ENCODE measurements around the gene HSPB6.

Gene HSPB6

DNA sequence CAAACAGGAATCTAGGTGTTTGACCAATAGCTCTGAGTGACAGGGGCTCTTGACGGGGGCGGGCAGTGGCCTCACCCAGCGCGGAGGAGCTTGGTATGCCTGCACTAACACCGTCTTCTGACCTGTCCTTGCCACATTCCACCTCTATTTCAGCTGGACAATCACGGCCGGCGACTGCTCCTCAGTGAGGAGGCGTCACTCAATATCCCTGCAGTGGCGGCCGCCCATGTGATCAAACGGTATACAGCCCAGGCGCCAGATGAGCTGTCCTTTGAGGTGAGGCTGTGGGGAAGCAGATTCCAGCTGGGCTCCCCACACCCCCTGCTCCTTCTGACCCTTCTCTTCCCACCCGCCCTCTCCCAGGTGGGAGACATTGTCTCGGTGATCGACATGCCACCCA, 23.2 kb upstream of the HSPB6 start:
- TF ChIP-seq, protein P1, sequence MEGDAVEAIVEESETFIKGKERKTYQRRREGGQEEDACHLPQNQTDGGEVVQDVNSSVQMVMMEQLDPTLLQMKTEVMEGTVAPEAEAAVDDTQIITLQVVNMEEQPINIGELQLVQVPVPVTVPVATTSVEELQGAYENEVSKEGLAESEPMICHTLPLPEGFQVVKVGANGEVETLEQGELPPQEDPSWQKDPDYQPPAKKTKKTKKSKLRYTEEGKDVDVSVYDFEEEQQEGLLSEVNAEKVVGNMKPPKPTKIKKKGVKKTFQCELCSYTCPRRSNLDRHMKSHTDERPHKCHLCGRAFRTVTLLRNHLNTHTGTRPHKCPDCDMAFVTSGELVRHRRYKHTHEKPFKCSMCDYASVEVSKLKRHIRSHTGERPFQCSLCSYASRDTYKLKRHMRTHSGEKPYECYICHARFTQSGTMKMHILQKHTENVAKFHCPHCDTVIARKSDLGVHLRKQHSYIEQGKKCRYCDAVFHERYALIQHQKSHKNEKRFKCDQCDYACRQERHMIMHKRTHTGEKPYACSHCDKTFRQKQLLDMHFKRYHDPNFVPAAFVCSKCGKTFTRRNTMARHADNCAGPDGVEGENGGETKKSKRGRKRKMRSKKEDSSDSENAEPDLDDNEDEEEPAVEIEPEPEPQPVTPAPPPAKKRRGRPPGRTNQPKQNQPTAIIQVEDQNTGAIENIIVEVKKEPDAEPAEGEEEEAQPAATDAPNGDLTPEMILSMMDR (IDR thresholded peaks at IDR 0.05; ENCODE audit: low read depth, low read length) = no peak
- no peak for TF ChIP-seq EZH2phosphoT487 (IDR thresholded peaks at IDR 0.05; ENCODE audit: low read depth)
- H3K79me2 ChIP-seq (ENCODE audit: low read length) = no peaks in the 10 kb centered on the region
- H3K4me1 ChIP-seq (ENCODE audit: low read length) = peaks cover 33% of the 10 kb centered on the region
- H3K4me2 ChIP-seq (ENCODE audit: low read length) = no peak overlapping the region
- H4K20me1 ChIP-seq (ENCODE audit: insufficient read depth, low read length) = no peaks in the 10 kb centered on the region
- no peak overlapping the region for H2AFZ ChIP-seq (ENCODE audit: low read depth, low read length)
- H3K27ac ChIP-seq (ENCODE audit: low read length) = no peak overlapping the region
- no peaks in the 10 kb centered on the region for H3K36me3 ChIP-seq (replicated peaks; ENCODE audit: low read depth, low read length)
- no peaks in the 10 kb centered on the region for H3K9me3 ChIP-seq (ENCODE audit: insufficient read depth, low read length)
- H3K9ac ChIP-seq (ENCODE audit: low read length) = no peak overlapping the region
- no peaks in the 10 kb centered on the region for H3K27me3 ChIP-seq (ENCODE audit: low read depth, low read length)
- no peak overlapping the region for H3K4me3 ChIP-seq (ENCODE audit: low read length)

DNA sequence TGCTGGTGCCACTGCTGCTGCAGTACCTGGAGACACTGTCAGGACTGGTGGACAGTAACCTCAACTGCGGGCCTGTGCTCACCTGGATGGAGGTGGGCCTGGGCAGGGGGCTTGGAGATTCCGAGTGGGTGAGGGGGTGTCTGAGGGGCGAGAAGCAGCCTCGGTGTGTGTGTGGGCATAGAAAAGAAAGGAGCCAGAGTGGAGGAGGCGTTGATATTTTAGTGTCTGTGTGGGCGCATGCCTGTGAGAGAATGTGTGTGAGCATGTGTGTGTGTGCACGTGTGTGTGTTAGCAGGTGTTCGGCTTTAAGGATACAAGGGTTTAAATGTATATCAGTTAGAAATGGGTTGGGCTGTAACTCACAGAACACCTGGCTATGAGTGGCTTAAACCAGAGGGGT, 22.2 kb upstream of the HSPB6 start:
- Histone ChIP-seq H3K9ac (ENCODE audit: low read length) (no peak overlapping the region), H2AFZ (ENCODE audit: low read depth, low read length) (no peak overlapping the region), H3K36me3 (replicated peaks; ENCODE audit: low read depth, low read length) (no peaks in the 10 kb centered on the region), H3K4me2 (ENCODE audit: low read length) (no peak overlapping the region), H3K9me3 (ENCODE audit: insufficient read depth, low read length) (no peaks in the 10 kb centered on the region), H3K4me1 (ENCODE audit: low read length) (peaks cover 35% of the 10 kb centered on the region), H3K27me3 (ENCODE audit: low read depth, low read length) (no peaks in the 10 kb centered on the region), H3K79me2 (ENCODE audit: low read length) (no peaks in the 10 kb centered on the region), H3K4me3 (ENCODE audit: low read length) (no peak overlapping the region), H4K20me1 (ENCODE audit: insufficient read depth, low read length) (no peaks in the 10 kb centered on the region), H3K27ac (ENCODE audit: low read length) (no peak overlapping the region)
- no peak for TF ChIP-seq EZH2phosphoT487 (IDR thresholded peaks at IDR 0.05; ENCODE audit: low read depth)
- TF ChIP-seq, protein P1 (IDR thresholded peaks at IDR 0.05; ENCODE audit: low read depth, low read length) = no peak

DNA sequence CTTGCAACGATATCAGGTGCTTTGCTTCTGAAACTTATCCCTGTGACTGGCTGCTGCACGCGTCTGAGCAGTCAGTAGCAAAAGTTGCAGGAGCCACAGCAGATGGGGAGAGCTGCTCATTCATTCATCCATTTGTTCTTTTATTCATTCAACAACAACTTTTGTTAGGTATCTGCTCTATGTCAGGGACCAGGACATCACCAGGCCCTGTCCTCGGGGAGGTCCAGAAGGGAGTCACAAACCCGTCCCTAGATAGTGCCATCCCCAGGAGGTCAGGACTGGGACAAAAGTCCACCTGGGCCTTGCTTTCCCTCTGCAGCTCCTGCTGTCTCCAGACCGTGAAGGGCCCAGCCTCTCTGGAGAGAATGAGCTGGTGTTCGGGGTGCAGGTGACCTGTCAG, 21.1 kb upstream of the HSPB6 start:
- Histone ChIP-seq H3K9me3 (ENCODE audit: insufficient read depth, low read length) (no peaks in the 10 kb centered on the region), H3K4me1 (ENCODE audit: low read length) (peaks cover 28% of the 10 kb centered on the region), H3K4me2 (ENCODE audit: low read length) (no peak overlapping the region), H3K27ac (ENCODE audit: low read length) (no peak overlapping the region), H2AFZ (ENCODE audit: low read depth, low read length) (no peak overlapping the region), H3K27me3 (ENCODE audit: low read depth, low read length) (no peaks in the 10 kb centered on the region), H4K20me1 (ENCODE audit: insufficient read depth, low read length) (no peaks in the 10 kb centered on the region), H3K4me3 (ENCODE audit: low read length) (no peak overlapping the region), H3K9ac (ENCODE audit: low read length) (no peak overlapping the region), H3K36me3 (replicated peaks; ENCODE audit: low read depth, low read length) (no peaks in the 10 kb centered on the region), H3K79me2 (ENCODE audit: low read length) (no peaks in the 10 kb centered on the region)
- TF ChIP-seq, protein P1 (IDR thresholded peaks at IDR 0.05; ENCODE audit: low read depth, low read length) = no peak
- TF ChIP-seq EZH2phosphoT487 (IDR thresholded peaks at IDR 0.05; ENCODE audit: low read depth) = no peak

DNA sequence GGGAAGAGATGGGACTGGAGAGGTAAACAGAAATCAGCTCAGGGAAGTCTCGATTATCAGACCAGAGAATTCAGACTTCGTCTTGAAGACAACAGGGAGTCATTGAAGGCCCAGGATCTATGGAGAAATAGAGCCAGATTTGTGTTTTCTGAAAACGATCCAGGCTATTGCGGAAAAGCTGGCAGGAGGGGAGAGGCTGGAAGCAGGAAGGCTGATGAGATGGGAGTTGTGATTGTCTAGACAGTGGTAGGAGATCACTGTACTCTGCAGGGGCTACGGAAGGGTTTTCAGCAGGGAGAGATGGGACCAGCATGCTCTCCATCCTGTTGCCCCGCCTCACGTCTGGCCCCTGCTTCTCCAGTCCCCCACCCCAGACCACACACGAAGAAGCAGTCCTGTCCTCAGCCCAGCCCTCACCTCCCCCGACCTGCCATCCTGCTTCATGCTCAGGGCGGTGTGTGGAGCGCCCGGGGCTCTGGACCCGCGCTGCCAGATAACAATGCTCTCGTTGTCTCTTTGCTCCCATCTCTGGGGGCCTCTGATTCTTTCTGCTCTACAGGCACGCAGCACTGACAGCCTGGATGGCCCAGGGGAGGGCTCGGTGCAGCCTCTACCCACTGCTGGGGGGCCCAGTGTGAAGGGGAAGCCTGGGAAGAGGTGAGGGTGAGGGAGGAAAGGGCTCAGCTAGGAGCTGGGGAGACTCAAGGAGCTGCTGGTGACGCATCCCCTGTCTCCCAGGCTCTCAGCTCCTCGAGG, 20.4 kb upstream of the HSPB6 start:
- no peak for TF ChIP-seq EZH2phosphoT487 (IDR thresholded peaks at IDR 0.05; ENCODE audit: low read depth)
- TF ChIP-seq, protein P1 (IDR thresholded peaks at IDR 0.05; ENCODE audit: low read depth, low read length) = no peak
- H2AFZ ChIP-seq (ENCODE audit: low read depth, low read length) = no peak overlapping the region
- H3K4me1 ChIP-seq (ENCODE audit: low read length) = peaks cover 23% of the 10 kb centered on the region
- H3K4me2 ChIP-seq (ENCODE audit: low read length) = no peak overlapping the region
- H3K4me3 ChIP-seq (ENCODE audit: low read length) = no peak overlapping the region
- H3K9ac ChIP-seq (ENCODE audit: low read length) = no peak overlapping the region
- H3K27me3 ChIP-seq (ENCODE audit: low read depth, low read length) = no peaks in the 10 kb centered on the region
- no peaks in the 10 kb centered on the region for H4K20me1 ChIP-seq (ENCODE audit: insufficient read depth, low read length)
- no peak overlapping the region for H3K27ac ChIP-seq (ENCODE audit: low read length)
- no peaks in the 10 kb centered on the region for H3K79me2 ChIP-seq (ENCODE audit: low read length)
- no peaks in the 10 kb centered on the region for H3K9me3 ChIP-seq (ENCODE audit: insufficient read depth, low read length)
- no peaks in the 10 kb centered on the region for H3K36me3 ChIP-seq (replicated peaks; ENCODE audit: low read depth, low read length)
